HG02840 (cell line): Measurements from ENCODE around the gene MAP2K2.

Experiments
- ATAC-seq: cut with Tn5 transposase; IDR thresholded peaks from one replicate; pipeline ENCODE4 v1.9.1; 2021; ENCODE audit warnings: mild to moderate bottlenecking, moderate library complexity, moderate number of reproducible peaks; ENCODE audit not compliant: unreplicated experiment, low FRiP score

MAP2K2 gene

DNA sequence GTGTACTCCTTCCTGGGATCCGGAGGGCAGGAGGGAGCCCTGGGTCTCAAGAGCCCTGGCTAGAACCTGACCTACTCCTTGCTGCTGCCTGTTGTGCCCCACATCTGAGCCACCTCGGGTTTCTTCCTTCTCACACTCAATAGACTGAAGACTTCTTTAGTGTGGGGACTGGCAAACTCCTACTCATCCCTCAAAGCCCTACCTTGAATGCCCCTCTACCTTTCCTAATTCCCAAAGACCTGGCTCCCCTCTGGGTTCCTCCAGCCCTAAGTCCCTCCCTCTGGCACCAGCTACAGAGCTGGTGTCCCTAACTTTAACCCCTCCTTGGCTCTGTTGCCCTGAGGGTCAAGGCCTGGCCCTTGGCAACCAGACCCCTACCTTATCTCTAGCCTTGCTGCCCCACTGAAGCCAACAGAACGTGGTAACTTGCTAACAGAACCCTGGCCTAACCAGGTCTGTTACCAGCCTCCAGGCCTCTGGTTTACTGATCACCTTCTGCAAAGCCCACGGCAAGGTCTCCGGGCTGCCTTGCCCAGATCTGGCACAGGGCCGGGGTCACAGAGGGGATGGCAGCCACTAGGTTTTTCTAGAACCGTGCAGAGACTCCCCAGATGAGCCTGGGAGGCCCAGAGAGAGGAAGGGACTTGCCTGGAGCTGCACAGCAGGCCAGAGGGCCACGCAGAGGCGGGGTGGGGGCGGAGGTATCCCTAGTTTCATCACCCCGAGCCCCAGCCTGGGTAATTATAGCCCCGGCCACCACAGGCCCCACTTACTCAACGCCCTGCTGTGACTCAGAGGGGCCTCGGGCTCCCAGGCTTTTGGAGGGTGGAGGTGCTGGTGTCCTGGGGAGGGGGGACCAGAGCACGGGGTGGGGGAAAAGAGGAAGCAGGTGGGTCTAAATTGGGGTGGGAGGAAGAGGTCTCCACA lies 72.5 kb downstream of the MAP2K2 start:
- no peak for ATAC-seq

DNA sequence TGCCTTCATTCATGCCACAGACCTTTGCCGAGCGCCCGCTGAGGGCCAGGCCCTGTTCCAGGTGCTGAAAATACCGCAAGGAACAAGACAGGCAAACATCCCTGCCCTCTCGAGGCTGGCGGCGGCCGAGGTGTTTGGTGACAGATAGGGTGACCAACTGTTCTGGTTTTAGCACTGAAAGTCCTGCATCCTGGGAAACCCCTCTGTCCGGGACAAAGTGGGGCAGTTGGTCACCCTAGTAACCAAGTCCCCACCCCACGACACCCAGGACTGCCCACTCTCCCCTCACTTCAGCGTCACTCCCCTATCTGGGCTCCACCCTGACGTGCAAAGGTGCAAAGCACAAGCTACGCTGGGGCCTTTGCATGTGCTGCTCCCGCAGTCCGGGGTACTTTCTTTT lies 74.5 kb downstream of the MAP2K2 start:
- ATAC-seq: no peak

DNA sequence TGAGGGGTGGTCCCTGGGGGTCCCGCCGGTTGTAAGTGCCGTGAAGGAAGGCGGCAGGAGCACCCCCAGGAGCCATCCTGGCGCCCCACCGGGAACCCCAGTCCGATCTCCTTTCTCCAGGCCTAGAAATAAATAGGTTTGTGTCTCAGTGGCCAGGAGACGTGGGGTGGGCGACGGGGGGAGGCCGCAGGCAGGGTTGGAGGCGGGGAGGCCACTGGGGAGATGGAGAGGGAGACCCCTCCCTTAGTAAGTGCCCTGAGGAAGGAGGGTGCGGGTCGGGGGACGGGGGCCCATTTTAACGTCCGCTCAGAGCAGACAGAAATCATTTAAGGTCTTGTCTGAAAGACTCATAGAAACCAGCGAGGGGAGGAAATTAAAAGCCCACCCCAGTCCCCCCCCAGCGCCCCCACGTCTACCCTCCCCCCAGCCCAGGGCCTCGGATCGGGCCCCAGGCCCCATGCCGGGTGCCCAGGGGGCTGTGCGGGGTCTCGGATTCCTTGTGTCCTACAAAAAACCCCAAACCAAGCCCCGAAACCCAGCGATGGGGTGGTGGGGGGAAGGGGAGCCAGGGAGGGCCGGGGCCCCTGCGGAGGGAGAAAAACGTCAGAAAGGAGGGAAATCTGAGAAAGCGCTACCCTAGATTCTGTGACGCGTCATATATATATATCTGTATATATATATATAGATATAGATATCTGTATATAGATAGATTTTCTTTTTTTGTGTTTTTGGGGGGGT lies 76.8 kb downstream of the MAP2K2 start:
- ATAC-seq: no peak

DNA sequence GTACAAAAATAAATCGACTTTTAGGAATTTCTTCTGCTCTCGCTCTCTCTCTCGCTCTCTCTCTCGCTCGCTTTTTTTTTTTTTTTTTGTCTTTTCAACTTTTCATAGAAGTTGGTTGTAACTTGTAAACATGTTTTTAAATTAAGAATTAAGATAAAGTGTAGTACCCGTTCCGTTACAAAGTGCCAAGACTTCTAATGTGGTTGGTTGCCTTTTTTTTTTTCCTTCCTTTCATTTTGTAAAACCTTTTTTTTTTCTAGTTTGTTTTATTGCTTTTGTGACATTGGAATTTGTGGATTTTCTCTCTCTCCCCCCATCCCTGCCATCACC lies 77.6 kb downstream of the MAP2K2 start:
- no peak for ATAC-seq

DNA sequence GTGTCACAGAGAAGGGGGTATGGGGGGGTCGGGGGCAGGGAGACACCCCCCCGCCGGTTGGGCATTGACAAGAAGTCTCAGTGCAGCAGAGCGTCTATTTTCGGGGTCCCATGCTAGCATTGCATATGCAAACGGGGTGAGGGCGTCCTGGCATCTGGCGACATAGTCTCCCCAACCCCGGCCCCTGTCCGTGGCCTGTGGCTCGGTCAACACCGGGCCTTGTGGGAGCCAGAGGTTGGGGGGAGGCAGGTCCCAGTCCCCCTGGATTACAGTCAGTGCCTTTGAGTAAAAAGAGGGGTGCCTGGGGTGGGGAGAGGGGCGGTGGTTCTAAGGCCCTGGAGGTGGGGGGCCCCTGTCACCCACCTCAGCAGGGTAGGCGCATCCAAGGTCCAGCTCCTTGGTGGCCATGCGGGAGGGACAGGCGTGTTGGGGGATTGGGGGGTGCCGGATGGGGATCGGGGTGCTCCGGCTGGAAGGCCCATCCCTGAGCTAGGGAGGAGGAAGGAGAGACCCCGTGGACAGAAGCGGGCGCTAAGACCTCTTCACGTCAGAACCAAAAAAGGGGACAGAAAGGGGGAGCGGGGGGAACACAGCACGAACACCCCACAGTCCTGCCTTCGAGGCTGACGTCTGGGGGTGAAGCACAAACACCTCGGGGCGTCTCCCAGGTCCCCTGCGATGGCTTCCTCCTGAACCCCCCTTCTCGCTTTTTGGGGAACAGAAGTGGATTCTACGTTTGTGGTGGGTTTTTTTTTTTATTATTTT lies 78.1 kb downstream of the MAP2K2 start:
- ATAC-seq: no peak

DNA sequence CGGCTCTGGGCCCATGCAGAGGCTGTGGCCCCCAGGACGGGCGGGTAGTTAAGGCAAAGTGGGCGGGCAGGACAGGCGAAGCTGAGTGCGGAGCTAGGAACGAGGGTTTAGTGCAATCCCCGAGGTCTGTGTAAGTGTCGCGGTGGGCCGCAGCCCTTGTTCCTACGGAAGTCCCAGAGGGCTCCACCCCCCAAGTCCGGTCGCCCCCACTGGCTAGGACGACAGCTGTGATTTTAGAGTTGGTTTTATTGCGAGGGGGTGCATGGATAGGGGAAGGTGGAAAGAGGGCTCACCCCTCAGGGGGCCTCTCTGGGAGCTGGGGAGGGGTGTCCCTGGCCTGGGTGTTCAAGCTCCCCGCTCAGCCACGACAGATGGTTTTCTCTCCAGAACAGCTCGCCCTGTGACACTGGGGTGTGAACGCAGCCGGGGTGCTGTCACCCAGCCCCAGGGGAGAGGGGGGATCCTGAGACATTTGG lies 78.9 kb downstream of the MAP2K2 start:
- no peak for ATAC-seq

GRCh38 chr19:4043966-4044715 lies 79.8 kb downstream of the MAP2K2 start:
- ATAC-seq: no peak

GRCh38 chr19:4043401-4043800 lies 80.5 kb downstream of the MAP2K2 start:
- ATAC-seq: no peak

DNA sequence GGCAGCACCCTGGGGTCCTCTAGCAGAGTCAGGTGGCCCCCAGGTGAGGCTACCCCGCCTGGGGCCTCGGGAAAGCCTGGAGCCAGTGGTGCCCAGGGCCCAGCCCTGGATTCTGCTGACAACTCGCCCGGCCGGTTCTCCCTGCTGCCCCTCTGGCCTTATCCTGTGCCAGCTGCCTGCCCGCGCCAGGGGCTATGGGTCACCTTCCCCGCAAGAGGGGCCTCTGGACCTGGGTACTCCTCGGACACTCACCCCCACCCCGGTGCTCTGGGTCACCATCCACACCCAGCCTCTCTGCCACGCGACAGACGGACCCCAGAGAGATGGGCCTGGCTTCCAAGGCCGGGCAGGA lies 81.2 kb downstream of the MAP2K2 start:
- ATAC-seq: no peak

- no peak for ATAC-seq
These were observed 81.7 kb downstream of the MAP2K2 start for GRCh38 chr19:4042064-4042730.
